GM18498 (cell line): ENCODE data around the gene MIOS.

Source experiments
- ATAC-seq: cut with Tn5 transposase; IDR thresholded peaks from one replicate; pipeline ENCODE4 v1.9.1; 2021; ENCODE audit warnings: mild to moderate bottlenecking, moderate library complexity; ENCODE audit not compliant: unreplicated experiment

Gene MIOS

DNA sequence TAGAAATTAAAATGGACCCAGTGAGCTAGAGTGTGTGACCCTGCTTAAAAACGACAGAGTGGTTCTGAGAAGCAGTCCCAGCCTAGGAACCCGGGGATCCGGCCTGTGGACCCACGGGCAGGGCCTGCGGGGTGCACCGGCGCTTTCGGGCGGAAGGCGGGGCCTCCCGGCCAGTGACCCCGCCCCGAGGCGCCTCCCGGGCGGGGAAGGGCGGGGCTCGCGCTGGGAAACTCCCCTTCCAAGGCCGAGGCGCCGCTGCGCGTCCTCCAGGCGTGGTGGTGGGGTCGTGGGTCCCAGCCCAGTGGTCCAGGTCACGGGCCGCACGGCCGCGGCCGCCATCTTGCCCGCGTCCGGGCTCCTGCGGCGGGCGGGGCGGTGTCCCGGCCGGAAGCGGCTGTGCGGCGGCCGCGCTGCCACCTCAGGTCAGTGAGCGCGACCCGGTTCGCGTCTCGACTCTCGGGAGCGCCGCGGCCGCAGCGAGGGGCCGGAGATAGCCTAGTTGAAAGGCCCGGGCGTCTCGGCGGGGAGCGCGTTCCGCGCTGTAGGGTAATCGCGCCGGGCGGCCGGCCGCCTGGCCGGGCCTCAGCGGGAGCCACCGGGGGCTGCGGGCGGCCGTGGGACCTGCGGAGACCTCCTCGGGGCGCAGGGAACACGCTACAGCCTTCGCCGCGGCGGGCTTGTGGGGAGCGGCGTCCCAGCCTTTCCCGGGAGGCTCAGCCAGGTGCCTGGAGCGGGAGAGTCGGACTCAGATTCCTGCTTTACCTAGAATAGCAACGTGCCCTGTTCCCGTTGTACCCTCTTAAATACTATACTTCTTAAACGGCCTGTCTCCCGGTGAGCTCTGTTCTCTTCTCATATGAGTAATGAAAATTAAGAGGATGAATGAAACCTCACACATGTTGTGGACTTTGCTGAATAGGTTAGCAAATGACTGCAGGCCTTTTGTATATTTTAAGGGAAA lies at the start of gene MIOS:
Gene MIOS, plus strand, starts transcription at position 234 of the 961 bp plus-strand sequence. CDS start 5,592 bp downstream, outside the sequence.
- peak; percentile 80 for ATAC-seq

DNA sequence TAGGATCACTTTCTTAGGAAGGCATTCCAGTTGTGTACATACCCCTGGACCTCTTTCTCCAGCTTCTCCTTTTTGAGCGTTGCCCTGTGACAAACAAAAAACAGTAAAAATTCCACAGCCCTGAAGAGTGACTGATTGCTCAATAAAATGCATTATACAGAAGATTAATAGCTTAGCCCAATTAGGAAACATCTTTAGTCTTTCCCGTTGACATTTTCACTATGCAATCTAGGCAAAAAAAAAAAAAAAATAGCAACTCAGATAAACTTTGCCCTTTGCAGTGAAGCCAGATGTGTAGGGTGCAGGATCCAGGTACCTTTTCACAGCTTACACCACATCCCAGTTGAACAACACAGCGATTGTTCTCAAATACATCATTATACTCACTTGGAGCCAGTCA lies 48.9 kb upstream of the MIOS start:
- no peak for ATAC-seq

DNA sequence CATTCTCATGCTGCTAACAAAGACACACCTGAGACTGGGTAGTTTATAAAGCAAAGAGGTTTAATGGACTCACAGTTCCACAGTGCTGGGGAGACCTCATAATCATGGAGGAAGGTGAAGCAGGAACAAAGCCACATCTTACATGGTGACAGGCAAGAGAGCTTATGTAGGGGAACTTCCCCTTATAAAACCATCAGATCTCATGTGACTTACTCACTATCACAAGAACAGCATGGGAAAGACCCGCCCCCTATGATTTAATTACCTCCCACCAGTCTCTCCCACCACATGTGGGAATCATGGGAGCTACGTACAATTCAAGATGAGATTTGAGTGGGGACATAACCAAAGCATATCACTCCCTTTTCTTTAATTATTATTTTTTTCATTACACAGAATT lies 47.6 kb upstream of the MIOS start:
- no peak for ATAC-seq

DNA sequence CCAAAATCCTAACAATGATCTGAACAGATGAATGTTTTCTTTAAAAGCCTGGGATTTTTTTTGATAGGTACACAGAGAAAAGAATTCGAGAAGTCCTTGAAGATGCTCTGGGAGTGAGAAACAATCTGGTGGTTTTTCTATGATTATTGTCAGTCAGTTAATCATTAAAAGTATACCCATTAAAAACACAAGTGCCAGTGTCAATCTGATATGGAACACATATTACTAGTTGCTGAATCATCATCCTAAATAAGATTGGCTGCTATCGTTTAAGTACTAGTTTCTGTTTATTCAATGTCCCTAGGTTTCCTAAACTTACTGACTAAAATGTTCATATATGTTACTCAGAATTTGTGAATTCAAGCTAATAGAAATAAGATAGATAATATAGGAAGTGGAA lies 47.2 kb upstream of the MIOS start:
- ATAC-seq, result no peak

DNA sequence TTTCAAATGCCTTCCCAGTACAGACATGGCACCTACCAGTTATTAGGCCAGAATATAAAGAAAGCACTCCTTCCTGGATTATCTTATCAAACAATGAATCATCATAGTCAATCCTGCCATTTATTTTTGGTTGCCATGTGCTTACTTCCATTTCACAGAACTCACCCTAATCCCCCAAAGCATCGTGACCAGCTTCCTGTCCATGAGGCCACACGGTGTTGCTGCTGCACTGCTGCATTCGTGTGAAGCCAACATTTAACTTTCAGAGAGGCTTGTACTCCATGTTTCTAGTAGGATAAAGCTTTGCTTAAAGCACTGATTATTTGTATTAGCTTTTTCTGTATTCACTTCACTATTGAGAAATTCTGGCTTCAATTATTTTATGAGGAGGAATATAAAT lies 45.4 kb upstream of the MIOS start:
- ATAC-seq, result no peak

DNA sequence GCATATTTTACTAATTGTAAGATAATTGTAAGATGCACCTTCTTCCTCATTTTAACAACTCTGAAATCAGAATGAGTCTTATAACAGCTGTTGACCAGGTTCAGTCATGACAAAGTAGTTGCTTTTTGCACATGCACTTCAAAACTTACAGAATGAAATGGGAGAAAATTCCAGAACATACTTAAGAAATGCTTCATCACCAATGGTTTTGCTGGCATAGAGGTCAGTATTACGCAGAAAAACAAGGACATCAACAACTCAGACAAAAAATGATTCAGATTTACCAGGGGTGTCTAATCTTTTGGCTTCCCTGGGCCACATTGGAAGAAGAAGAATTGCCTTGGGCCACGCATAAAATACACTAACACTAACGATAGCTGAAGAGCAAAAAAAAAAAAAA lies 44.3 kb upstream of the MIOS start:
- no peak for ATAC-seq

DNA sequence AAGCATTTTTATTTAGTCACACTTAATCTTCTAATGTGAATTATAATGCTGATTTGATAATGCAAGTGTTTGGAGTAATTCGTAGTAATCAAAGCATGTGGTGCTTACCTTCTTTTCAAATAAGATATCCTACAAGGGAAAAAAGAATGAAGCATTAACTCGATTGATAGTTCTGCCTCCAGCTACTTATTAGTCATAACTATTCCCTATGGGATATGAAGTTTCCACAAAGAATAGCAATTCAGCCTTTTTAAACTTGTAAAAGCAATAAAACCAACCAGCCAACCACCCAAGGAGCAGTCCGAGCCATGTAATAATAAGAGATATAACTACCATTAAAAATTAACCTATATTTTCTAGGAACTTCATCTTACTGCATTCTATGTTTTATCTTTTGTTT lies 42.6 kb upstream of the MIOS start:
- ATAC-seq, result no peak

DNA sequence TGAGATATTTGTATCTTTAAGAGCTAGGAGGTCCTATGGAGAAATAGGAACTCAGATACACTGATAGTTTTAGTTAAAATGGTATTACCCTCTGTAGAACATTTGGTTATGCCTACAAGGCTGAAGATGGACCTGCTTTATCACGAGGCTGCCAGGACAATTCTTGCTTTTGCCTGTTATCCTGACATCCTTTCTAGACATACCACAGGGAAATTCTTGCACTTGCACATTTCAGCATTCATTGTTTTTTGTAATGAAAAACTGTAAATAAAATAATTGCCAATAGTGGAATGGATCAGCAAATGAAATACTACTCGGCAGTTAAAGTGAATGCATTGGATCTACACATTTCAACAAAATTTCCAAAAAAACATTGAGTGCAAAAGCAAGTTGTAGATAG lies 40.7 kb upstream of the MIOS start:
- no peak for ATAC-seq

DNA sequence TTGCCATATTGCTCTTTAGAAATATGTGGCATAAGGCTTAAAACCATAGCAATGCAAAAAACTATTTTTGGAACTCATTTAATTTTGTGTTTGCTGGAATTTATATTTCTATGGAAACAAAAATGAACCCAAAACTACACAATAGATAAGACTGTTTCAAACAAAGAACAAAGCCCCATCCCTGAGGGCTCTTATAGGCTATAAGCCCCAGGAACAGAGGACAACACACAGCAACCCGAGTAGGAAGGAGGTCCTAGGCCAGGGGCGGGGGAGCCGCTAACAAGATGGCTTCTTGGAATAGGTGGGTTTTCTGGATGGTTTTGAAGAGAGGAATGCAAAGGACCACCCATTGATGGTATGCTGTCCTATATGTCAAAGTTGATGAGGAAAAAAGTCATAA lies 39.6 kb upstream of the MIOS start:
- ATAC-seq, result no peak

DNA sequence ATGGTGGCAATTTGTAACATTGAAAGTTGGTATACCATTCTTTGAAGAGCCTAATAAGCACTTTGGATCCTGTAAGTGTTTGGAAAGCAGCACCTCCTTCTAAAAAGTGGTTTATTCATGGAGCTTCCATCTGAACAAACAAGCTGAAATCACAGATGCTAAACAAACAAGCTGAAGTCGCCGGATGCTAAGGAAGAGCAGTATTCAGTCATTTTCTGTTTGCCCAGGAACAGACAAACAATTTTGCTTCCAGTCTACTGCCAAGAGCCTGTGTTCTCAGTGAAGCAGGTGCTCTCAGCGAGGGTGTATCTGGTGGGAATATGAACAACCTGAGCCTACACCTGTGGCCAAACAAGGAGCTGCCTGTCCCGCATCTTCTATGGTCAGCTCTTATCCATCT lies 37.4 kb upstream of the MIOS start:
- ATAC-seq, result no peak

DNA sequence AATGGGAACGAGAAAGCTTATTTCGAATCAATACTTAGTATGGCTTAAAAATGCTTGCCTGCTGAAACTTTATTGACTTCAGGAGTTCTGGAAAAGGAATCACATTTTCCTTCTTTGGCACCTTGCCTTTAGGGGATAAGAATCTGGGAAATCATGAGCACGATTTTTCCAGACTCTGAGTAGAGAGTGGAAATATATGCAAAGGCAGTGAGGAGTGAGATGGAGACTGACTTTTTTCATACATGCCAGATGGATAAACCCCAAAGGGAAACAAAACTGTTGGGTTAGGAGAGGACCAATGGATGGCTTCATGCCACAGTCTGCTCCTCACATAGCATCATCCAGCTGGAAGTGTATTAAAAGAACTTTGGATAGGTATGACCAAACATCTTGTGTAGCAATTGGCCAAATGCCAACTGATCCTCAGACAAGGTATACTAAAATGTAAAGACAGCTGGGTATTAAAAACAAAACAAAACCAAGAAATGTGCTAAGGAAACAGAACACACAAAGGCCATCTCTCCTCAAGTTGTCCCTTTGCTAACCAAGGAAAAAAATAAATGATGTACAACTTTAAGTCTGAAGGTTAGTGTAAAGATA lies 32.8 kb upstream of the MIOS start:
- ATAC-seq, result no peak

DNA sequence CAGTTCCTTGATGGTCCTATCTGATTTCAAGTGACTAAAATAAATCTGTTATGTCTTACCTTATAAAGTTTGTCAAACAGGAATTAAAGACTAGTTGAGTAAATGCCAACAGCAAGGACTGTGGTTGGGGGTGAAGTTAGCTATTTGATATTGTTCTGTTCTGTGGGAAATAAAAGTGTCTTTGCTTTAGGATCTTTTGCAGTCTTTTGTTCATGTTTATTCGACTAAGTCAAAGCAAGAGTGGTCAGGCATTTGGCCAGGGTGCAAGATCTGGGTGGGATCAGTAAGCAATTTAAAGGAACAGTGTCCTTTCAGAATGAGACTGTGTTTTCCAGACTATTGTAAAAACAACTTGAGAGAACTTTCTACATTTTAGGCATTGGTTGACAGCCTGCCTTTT lies 31.0 kb upstream of the MIOS start, which contains the start of gene COL28A1:
Gene COL28A1, minus strand, starts transcription at position 183 of the 400 bp plus-strand sequence. CDS start 2,998 bp downstream, outside the sequence.
- no peak for ATAC-seq

DNA sequence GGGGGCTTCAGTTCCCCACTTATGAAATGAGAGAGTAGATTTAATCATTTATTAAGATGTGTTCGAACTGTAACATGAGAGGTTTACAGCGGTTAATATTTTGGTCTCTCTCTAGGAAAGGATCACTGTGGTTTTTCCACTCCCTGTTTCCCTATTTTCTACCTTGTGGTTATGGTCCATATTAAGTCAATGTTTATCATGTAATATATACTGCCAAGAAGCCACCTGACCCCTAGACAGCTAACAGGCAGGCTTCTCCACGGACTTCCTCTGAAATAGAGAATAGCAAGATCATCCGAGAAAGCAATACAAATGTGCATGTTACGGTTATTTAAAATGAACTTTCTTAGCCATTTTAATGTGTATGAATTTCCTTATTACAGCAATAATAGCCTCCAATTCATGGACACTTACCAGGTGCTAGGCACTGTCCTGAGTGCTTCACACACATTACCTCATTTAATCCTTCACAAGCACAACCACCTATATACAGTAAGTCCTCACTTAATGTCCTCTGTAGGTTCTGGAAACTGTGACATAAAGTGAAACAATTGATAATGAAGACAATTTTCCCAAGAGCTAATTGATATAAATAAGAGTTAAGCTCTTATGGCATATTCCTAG lies 30.2 kb upstream of the MIOS start:
- no peak for ATAC-seq

DNA sequence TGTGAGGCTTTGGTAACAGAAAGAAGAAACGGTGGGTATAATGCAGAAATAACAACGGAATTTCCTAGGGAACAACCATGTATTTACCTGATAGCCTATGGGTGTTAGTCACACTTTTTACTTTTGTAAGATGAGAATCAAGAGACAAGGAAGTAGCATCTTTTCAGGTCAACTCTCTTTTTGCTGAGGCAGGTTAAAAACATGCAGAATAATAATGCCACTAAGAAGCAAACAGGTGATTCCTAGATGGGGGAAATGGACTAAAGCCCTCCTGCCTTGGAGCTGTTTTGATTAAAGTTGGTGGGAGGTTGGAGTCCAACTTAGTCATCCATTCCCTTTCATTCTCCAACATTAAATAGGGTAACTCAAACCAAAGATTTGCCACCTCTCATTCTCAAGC lies 29.0 kb upstream of the MIOS start:
- ATAC-seq, result no peak

DNA sequence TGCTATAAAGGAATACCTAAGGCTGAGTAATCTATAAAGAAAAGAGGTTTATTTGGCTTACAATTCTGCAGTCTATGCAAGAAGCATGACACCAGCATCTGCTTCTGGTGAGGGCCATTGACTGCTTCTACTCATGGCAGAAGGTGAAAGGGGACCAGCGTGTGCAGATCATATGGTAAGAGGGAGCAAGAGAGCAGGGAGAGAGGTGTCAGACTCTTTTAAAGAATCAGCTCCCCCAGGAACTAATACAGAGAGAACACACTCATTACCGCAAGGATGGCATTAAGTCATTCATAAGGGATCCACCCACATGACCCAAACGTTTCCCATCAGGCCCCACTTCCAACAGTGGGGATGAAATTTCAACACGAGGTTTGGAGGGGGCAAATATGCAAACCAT lies 27.5 kb upstream of the MIOS start:
- no peak for ATAC-seq

DNA sequence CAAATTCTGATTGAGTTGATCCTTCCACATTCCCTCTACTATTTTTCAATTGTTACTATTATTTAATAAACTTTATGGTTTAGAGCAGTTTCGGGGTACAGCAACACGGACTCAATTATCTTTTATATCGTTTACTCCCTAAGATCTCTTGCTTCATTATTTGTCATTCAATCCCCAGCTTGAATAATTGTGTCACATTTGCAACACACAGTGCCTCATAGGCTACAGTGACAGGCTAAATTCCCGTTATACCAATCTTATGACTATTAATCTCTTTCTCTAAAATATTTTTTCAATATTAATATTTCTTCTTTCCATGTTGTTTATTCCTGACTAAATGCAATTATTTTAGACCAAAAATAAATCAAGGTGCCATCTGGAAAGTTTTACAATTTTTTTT lies 27.0 kb upstream of the MIOS start:
- no peak for ATAC-seq

DNA sequence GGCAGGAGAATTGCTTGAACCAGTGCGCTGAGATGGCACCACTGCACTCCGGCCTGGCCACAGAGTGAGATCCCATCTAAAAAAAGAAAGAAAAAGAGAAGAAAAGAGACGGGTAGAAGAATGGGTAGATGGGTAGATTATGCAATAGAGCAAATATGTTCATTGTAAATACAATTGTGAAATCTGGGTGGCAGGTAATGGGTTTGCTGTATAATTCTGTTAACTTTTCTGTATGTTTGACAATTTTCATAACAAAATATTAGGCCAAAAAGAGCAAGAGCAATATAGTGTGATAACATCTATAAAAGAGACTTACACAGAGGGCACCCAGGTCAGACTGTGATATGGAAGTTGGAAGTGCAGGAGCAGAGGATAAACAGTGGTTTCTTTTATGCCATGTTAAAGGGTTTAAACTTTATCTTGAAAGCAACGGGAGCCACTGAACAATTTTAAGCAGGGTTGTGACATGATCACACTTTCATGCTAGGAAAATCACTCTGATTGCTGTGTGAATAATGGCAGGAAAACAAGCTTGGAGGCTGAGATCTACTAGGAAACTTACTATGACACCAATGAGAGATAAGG lies 24.3 kb upstream of the MIOS start:
- ATAC-seq, result no peak

DNA sequence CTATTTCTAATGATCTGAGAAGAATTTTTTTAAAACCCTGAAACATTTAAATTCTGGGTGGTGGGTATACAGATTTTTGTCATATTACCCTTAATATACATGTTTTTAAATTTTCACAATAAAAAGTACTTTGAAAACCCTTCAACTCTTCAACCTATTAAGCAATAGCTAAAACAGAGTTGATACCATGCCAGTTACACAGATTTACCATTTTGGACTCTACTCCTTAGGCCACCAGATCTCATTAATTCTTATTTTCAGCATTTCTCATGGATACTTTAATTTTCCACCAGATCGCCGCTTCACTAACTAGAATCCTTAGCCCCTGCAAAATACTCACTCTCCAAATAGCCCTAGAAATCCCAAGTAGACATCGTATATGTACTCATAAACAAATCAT lies 18.3 kb upstream of the MIOS start:
- no peak for ATAC-seq

DNA sequence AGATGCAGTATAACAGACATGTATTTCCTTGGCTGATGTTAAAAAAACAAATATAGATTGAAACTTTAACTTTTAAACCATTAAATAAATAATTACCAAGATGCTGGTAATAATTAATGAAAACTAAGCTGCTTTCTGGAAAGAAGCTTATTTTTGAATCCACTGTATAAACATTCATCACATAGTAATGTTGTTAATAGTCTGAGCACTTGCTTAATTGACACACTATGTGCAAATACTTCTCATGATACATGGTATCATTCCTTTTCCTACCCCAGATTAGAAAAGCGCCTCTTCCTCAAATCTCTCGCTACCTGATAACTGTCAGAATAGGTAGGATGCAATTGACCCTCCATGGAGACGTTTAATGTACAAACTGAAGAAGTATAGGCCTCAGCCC lies 16.0 kb upstream of the MIOS start:
- no peak for ATAC-seq

DNA sequence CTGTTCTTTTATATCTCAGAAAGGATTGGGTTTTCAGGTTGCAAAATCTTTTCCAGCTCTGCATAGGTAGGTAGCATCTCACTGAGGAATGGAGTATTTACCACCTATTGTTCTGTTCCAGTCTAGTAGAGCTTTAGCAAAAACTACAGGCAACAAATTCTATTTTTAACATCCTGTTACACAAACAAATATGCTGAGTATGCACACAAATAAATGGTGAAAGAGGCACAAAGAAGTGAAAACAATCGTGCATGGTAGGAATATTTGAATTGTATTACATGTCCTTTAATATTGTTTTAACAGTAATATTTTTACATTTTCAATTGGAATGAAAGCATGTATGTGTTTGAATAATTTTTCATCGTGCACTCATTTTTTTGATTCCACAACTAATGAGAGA lies 14.5 kb upstream of the MIOS start:
- no peak for ATAC-seq

DNA sequence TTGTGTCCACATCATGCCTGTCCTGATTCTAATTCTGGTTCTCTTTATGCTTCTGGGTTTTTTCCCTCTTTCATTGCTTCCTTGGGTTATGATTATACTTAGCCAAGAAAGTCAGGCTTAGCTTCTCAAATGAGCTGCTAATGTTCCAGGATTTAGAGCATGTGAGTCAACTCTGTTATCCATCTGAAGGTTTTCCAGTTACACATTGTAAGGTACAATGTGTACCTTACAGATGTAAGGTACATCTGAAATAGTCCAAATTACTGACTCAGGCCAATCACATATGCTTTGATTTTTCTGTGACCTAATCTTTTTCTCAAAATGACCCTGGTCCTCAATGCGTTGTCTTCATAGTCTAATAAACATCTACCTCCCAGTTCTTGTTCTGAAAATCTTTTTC lies 13.3 kb upstream of the MIOS start:
- no peak for ATAC-seq
